Activated T-helper 1 cell treated with anti-CD3 and anti-CD28 coated beads, Interleukin-12 subunit alpha, Interleukin-12 subunit beta, Interleukin-2, Interleukin-4 antibody, amounts not matched to agents 30 ng/mL and 10 ng/mL and 1 ng/mL, durations not matched to agents 14 hours and 24 hours and 36 hours (primary cell): ENCODE data around the gene CACNA1E. TPM values are rescaled to one million over a fixed set of nuclear protein-coding genes. Genes with fewer than 3 reads are reported as not detected.

ENCODE experiments used
- DNase-seq: peaks from one replicate; pipeline ENCODE4 v3.0.0; 2021; ENCODE audit warnings: low spot score
- H3K27ac Mint-ChIP-seq: one replicate; pipeline ENCODE4 v1.8.0; 2021; ENCODE audit warnings: mild to moderate bottlenecking, mixed read lengths
- H3K27me3 Mint-ChIP-seq: one replicate; pipeline ENCODE4 v1.8.0; 2022; ENCODE audit warnings: mild to moderate bottlenecking, moderate library complexity, mixed read lengths; ENCODE audit not compliant: insufficient read depth
- H3K36me3 Mint-ChIP-seq: one replicate; pipeline ENCODE4 v1.8.0; 2021; ENCODE audit warnings: low read depth, mixed read lengths
- H3K4me1 Mint-ChIP-seq: one replicate; pipeline ENCODE4 v1.8.0; 2021; ENCODE audit warnings: low read depth, mixed read lengths
- H3K4me3 Mint-ChIP-seq: one replicate; pipeline ENCODE4 v1.8.0; 2021; ENCODE audit warnings: mild to moderate bottlenecking, moderate library complexity, mixed read lengths
- H3K9me3 Mint-ChIP-seq: one replicate; pipeline ENCODE4 v1.8.0; 2021; ENCODE audit warnings: mixed read lengths
- intact Hi-C: fragments of 100-400 bp; cut with micrococcal nuclease; formaldehyde crosslinking; loops from one replicate; pipeline ENCODE4 v1.15.1; 2024
- total RNA-seq: library from RNA; stranded (reverse); gene quantifications from 2 replicates; pipeline ENCODE4 v1.2.3, GENCODE V29; 2022

CACNA1E gene
- total RNA-seq, 1 donor from 2014 or later = not detected

- H3K9me3 Mint-ChIP-seq = no peaks in the 10 kb centered on the region
- no peaks in the 10 kb centered on the region for H3K4me1 Mint-ChIP-seq
- no peaks in the 10 kb centered on the region for H3K36me3 Mint-ChIP-seq
- intact Hi-C loops = no loop called here
- no peak overlapping the region for H3K27ac Mint-ChIP-seq
- DNase-seq = no peak
- H3K4me3 Mint-ChIP-seq = no peak overlapping the region
- H3K27me3 Mint-ChIP-seq = peaks cover 9% of the 10 kb centered on the region
Measured at GRCh38 chr1:181767001-181767708, 283.8 kb downstream of the CACNA1E start.

DNA sequence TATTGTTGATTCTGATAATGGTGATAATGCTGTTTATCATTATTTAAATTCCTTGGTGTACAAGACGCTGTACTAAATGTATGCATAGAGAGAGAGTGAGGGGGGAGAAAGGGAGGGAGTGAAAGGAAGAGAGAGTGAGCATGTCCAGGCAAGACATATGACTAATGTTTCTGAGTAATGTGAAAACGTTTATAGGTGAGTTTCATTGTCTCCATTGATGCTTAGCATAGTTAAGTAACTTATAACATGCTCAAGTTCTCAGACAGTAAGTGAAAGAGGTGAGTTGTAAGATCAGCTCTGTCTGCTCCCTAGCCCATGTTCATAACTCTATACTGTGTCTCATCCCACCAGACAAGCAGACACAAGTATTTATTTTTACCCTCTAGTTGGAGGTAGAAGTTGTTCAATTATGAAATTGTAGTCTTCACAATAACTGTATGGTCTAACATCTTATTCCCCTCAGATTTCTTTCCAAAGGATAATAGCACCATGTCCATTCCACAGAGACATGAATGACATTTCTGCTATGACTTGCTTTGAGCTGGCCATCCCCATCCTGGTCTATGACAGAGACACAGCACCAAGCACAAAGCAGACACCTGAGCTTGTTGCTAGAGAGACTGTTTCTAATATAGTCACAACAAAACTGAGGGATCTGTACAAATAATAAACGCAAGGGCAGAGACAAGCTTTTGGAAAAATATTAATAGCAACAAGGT lies 285.1 kb downstream of the CACNA1E start:
- intact Hi-C loops = no loop called here
- Mint-ChIP-seq H3K4me1 (no peaks in the 10 kb centered on the region), H3K9me3 (no peaks in the 10 kb centered on the region)

GRCh38 chr1:181768930-181769280 lies 285.6 kb downstream of the CACNA1E start:
- DNase-seq = no peak
- H3K27me3 Mint-ChIP-seq = peaks cover 3% of the 10 kb centered on the region
- no peak overlapping the region for H3K4me3 Mint-ChIP-seq
- intact Hi-C loops = no loop called here
- H3K4me1 Mint-ChIP-seq = no peaks in the 10 kb centered on the region
- H3K9me3 Mint-ChIP-seq = no peaks in the 10 kb centered on the region
- H3K36me3 Mint-ChIP-seq = no peaks in the 10 kb centered on the region
- H3K27ac Mint-ChIP-seq = no peak overlapping the region

More for the DNA sequence above, 285.1 kb downstream of the CACNA1E start:
- peaks cover 4% of the 10 kb centered on the region for H3K27me3 Mint-ChIP-seq
- DNase-seq = no peak
- H3K27ac Mint-ChIP-seq = no peak overlapping the region
- H3K36me3 Mint-ChIP-seq = no peaks in the 10 kb centered on the region
- H3K4me3 Mint-ChIP-seq = no peak overlapping the region

DNA sequence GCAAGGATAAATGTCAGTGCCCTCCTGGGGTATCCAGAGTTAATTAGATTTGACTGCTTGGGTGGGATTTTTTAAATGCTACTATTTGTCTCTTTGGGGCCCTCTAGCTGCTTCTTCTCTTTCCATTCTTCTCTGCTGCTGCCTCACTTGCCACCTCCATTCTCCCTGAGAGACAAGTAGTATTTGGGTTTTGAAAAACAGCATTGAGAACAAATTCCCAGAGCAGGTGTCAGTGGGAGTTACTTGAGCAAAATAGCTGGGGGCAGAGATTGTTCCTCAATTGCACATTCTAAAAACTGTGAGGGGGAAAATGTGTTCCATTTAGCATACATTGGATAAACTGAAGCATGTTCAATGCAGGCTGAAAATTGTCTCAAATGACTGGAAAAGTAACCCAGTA lies 286.5 kb downstream of the CACNA1E start:
- intact Hi-C loops = no loop called here
- Mint-ChIP-seq H3K9me3 (no peaks in the 10 kb centered on the region), H3K27me3 (peaks cover 3% of the 10 kb centered on the region), H3K4me1 (no peaks in the 10 kb centered on the region), H3K36me3 (no peaks in the 10 kb centered on the region), H3K4me3 (no peak overlapping the region), H3K27ac (no peak overlapping the region)
- no peak for DNase-seq

DNA sequence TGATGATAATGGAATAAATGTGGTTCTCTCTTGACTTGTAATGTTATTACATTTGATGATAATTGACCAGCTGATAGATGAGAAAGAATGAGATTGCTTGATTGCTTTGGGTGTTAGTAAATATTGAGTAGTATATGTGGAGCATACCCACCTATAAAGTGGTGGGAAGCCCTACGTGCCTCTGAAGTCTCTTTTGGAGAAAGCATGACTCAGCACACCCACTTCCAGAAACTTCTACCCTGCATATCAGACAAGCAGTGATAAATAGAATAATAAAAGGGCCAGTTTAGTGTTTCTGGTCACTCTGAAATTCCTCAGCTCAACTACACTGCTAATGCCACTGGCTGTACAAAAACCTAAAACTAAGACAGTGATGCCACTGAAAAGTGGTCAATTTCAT lies 289.4 kb downstream of the CACNA1E start:
- no peak for DNase-seq
- Mint-ChIP-seq H3K36me3 (no peaks in the 10 kb centered on the region), H3K27me3 (no peaks in the 10 kb centered on the region), H3K27ac (no peak overlapping the region), H3K4me3 (no peak overlapping the region), H3K9me3 (no peaks in the 10 kb centered on the region), H3K4me1 (no peaks in the 10 kb centered on the region)
- intact Hi-C loops = no loop called here

DNA sequence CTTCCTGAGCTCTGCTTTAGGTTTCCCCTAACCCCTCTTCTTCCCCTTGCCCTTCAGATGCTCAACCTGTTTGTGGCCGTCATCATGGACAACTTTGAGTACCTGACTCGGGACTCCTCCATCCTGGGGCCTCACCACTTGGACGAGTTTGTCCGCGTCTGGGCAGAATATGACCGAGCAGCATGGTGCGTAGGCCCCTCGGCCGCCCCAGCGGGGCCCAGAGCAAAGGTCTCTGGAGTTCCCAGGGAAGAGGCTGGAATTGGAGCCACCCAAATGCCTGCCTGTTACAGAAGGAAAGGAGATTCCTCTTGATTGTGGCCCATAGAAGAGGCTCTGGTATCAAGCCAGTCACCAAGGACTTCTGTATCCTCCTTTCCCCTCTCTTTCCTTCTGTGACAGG lies 292.7 kb downstream of the CACNA1E start:
- H3K4me3 Mint-ChIP-seq = no peak overlapping the region
- H3K27me3 Mint-ChIP-seq = no peaks in the 10 kb centered on the region
- no peak for DNase-seq
- H3K27ac Mint-ChIP-seq = no peak overlapping the region
- no peaks in the 10 kb centered on the region for H3K4me1 Mint-ChIP-seq
- H3K9me3 Mint-ChIP-seq = no peaks in the 10 kb centered on the region
- no peaks in the 10 kb centered on the region for H3K36me3 Mint-ChIP-seq
- intact Hi-C loops = no loop called here

DNA sequence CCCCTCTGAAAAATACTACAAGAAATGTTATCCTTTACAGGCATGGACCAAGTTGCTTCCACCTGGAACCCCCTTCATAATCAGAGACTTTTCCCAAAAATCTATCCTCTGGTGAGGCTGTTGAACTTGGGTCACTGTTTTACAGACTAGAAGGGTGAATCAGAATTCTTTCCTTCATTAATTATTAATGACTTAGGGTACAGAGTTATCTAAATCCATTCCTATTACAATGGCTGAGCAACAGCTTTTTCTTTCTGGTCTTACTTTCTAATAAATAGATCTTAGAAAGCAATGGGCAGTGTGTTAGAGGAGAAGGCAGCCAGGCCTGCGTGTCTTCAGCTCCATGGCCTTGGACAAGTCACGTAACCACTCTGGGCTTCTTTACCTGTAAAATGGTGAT lies 294.0 kb downstream of the CACNA1E start:
- intact Hi-C loops = no loop called here
- H3K27me3 Mint-ChIP-seq = no peaks in the 10 kb centered on the region

GRCh38 chr1:181777812-181778211 lies 294.5 kb downstream of the CACNA1E start:
- H3K27ac Mint-ChIP-seq = no peak overlapping the region
- H3K4me1 Mint-ChIP-seq = no peaks in the 10 kb centered on the region
- H3K27me3 Mint-ChIP-seq = no peaks in the 10 kb centered on the region
- no peak for DNase-seq
- no peaks in the 10 kb centered on the region for H3K9me3 Mint-ChIP-seq
- no peak overlapping the region for H3K4me3 Mint-ChIP-seq
- no peaks in the 10 kb centered on the region for H3K36me3 Mint-ChIP-seq
- intact Hi-C loops = no loop called here

More for the DNA sequence above, 294.0 kb downstream of the CACNA1E start:
- Mint-ChIP-seq H3K4me1 (no peaks in the 10 kb centered on the region), H3K9me3 (no peaks in the 10 kb centered on the region), H3K27ac (no peak overlapping the region), H3K4me3 (no peak overlapping the region), H3K36me3 (no peaks in the 10 kb centered on the region)
- no peak for DNase-seq

DNA sequence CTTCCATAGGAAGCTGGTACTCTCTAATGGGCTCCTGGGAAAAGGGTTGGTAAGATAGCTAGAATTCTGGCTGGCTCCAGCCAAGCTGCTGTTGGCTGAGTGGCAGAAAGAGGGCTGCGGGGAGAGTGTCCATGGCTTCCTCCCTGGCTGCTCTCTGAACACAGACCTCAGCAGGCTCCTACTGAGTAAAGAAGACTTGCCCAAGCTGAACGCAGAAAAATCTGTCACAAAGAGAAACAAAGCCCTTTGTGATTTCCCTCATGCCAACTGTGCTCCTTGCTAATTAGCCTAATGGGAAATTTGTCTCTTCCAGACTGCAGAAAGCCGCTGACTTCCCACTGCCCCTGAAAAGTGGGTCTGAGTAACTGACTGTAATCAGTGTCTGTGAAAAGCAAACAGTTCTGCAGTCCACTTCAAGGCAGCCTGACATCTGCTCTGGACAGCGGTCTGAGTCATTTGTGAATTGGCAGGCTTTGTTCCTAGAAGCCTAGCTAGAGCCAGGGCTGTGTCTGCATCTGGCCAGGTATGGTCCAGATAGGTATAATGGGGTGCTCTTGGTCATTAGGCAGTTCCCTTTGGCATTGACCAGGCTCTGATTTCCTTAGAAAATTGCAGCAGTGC lies 295.4 kb downstream of the CACNA1E start:
- H3K36me3 Mint-ChIP-seq = no peaks in the 10 kb centered on the region
- no peak overlapping the region for H3K4me3 Mint-ChIP-seq
- peaks cover 2% of the 10 kb centered on the region for H3K27me3 Mint-ChIP-seq
- H3K27ac Mint-ChIP-seq = no peak overlapping the region
- H3K4me1 Mint-ChIP-seq = no peaks in the 10 kb centered on the region
- H3K9me3 Mint-ChIP-seq = no peaks in the 10 kb centered on the region
- no peak for DNase-seq
- intact Hi-C loops = no loop called here

DNA sequence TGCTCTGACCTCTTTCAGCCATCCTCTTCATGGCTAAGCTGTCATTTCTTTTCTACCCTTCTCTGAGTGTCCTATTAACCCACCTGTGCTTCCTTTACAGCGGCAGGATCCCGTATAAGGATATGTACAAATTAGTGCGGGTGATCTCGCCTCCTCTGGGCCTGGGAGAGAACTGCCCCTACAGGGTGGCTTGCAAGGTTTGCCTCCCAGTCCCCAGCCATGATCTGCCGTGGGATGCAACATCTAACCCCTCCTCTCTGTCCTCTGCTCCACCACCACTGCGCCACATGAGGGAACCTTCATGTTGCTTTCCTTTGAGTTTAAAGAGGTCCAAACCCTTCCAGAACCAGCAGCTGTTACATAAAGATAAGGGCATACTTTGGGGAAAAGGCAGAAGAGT lies 296.0 kb downstream of the CACNA1E start:
- H3K9me3 Mint-ChIP-seq = no peaks in the 10 kb centered on the region
- peaks cover 2% of the 10 kb centered on the region for H3K27me3 Mint-ChIP-seq
- intact Hi-C loops = no loop called here
- no peak for DNase-seq
- no peak overlapping the region for H3K4me3 Mint-ChIP-seq
- H3K36me3 Mint-ChIP-seq = no peaks in the 10 kb centered on the region
- no peak overlapping the region for H3K27ac Mint-ChIP-seq
- no peaks in the 10 kb centered on the region for H3K4me1 Mint-ChIP-seq

- H3K4me3 Mint-ChIP-seq = no peak overlapping the region
- H3K27ac Mint-ChIP-seq = no peak overlapping the region
- no peaks in the 10 kb centered on the region for H3K4me1 Mint-ChIP-seq
- intact Hi-C loops = no loop called here
- peaks cover 2% of the 10 kb centered on the region for H3K27me3 Mint-ChIP-seq
- no peaks in the 10 kb centered on the region for H3K36me3 Mint-ChIP-seq
- DNase-seq = no peak
- no peaks in the 10 kb centered on the region for H3K9me3 Mint-ChIP-seq
Measured at GRCh38 chr1:181783208-181783607, 299.9 kb downstream of the CACNA1E start.

- Mint-ChIP-seq H3K9me3 (no peaks in the 10 kb centered on the region), H3K27me3 (peaks cover 2% of the 10 kb centered on the region), H3K4me1 (no peaks in the 10 kb centered on the region), H3K36me3 (no peaks in the 10 kb centered on the region), H3K27ac (no peak overlapping the region), H3K4me3 (no peak overlapping the region)
- no peak for DNase-seq
- intact Hi-C loops = no loop called here
Measured at GRCh38 chr1:181784039-181784683, 300.8 kb downstream of the CACNA1E start.

DNA sequence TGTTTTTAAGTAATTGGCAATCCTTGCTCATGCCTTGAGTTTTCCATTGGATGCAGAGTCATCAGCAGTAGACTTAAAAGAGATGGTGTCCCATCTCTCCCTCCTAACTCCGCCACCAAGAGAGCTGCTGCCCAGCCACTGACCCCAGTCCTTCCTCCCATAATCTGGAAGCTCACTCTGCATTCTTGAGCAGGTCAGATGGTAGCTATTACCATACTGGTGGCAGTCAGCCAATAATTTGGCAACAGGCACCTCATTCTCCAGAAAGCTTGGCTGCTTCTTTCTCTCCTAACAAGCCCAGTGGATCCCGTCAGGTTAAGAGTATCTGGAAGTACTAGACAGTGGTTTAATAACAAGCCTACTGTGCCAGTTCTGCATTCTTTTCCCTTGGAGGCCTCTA lies 306.1 kb downstream of the CACNA1E start:
- intact Hi-C loops = no loop called here
- no peak overlapping the region for H3K4me3 Mint-ChIP-seq
- no peaks in the 10 kb centered on the region for H3K9me3 Mint-ChIP-seq
- no peaks in the 10 kb centered on the region for H3K4me1 Mint-ChIP-seq
- H3K36me3 Mint-ChIP-seq = no peaks in the 10 kb centered on the region
- no peak for DNase-seq
- H3K27ac Mint-ChIP-seq = no peak overlapping the region
- no peaks in the 10 kb centered on the region for H3K27me3 Mint-ChIP-seq
